SK-N-SH treated with all-trans-retinoic acid at 6 μM for 48 hours (cell line): ENCODE data around the gene IMMP2L.

ENCODE experiments used
- ATAC-seq: fragments of 200-7000 bp; cut with Tn5 transposase; 3 replicates; pipeline ENCODE4 v1.9.1; 2020; ENCODE audit warnings: mild to moderate bottlenecking, moderate library complexity
- ARNTL ChIP-seq: fragments of 450-650 bp; formaldehyde crosslinking; IDR thresholded peaks from 2 replicates; pipeline ENCODE4 v1.5.0; 2020; ENCODE audit warnings: low read depth, mild to moderate bottlenecking, moderate library complexity, borderline replicate concordance
- BACH2 ChIP-seq: fragments of 250-450 bp; sonication (Bioruptor Pico); IDR thresholded peaks from 2 replicates; pipeline ENCODE4 v1.9.0; 2021; ENCODE audit warnings: mild to moderate bottlenecking, borderline replicate concordance
- CSDC2 ChIP-seq: fragments of 250-450 bp; sonication (Bioruptor Pico); IDR thresholded peaks from 2 replicates; pipeline ENCODE4 v1.5.0; 2020; ENCODE audit warnings: mild to moderate bottlenecking, moderate library complexity
- ESRRG ChIP-seq: fragments of 250-450 bp; sonication (Bioruptor Pico); IDR thresholded peaks from 2 replicates; pipeline ENCODE4 v1.6.1; 2021; ENCODE audit warnings: mild to moderate bottlenecking
- GLIS3 ChIP-seq: fragments of 250-450 bp; sonication (Bioruptor Pico); IDR thresholded peaks from 2 replicates; pipeline ENCODE4 v1.5.0; 2020; ENCODE audit warnings: mild to moderate bottlenecking, moderate library complexity
- ISL1 ChIP-seq: fragments of 250-450 bp; sonication (Bioruptor Pico); IDR thresholded peaks from 2 replicates; pipeline ENCODE4 v2.1.2; 2022; ENCODE audit warnings: mild to moderate bottlenecking, moderate library complexity
- OSR1 ChIP-seq: fragments of 250-450 bp; sonication (Bioruptor Pico); IDR thresholded peaks from 2 replicates; pipeline ENCODE4 v1.8.0; 2022; ENCODE audit warnings: moderate library complexity, mild to moderate bottlenecking, inconsistent platforms
- PPARA ChIP-seq: fragments of 250-450 bp; sonication (Bioruptor Pico); IDR thresholded peaks from 2 replicates; pipeline ENCODE4 v1.5.0; 2020; ENCODE audit warnings: mild to moderate bottlenecking, borderline replicate concordance
- RARB ChIP-seq: fragments of 250-450 bp; sonication (Bioruptor Pico); IDR thresholded peaks from 2 replicates; pipeline ENCODE4 v1.8.0; 2021; ENCODE audit warnings: mild to moderate bottlenecking, moderate library complexity
- SNAI2 ChIP-seq: fragments of 250-450 bp; sonication (Bioruptor Pico); IDR thresholded peaks from 2 replicates; pipeline ENCODE4 v1.5.0; 2020; ENCODE audit warnings: mild to moderate bottlenecking, moderate library complexity
- TOX ChIP-seq: fragments of 250-450 bp; sonication (Bioruptor Pico); IDR thresholded peaks from 2 replicates; pipeline ENCODE4 v1.8.0; 2021; ENCODE audit warnings: mild to moderate bottlenecking, moderate library complexity, borderline replicate concordance
- ZC3H10 ChIP-seq: fragments of 250-450 bp; sonication (Bioruptor Pico); IDR thresholded peaks from 2 replicates; pipeline ENCODE4 v1.5.1; 2021; ENCODE audit warnings: mild to moderate bottlenecking, moderate library complexity
- ZFP30 ChIP-seq: fragments of 450-650 bp; formaldehyde crosslinking; IDR thresholded peaks from 2 replicates; pipeline ENCODE4 v1.5.0; 2022; ENCODE audit warnings: mild to moderate bottlenecking, moderate library complexity
- ZNF565 ChIP-seq: fragments of 450-650 bp; formaldehyde crosslinking; conservative IDR thresholded peaks from 2 replicates; pipeline ENCODE4 v1.5.0; 2020; ENCODE audit warnings: low read depth, mild to moderate bottlenecking, moderate library complexity
- ZNF70 ChIP-seq: fragments of 450-650 bp; formaldehyde crosslinking; IDR thresholded peaks from 2 replicates; pipeline ENCODE4 v1.5.0; 2020; ENCODE audit warnings: mild to moderate bottlenecking, moderate library complexity
- ZNF8 ChIP-seq: fragments of 450-650 bp; formaldehyde crosslinking; IDR thresholded peaks from 2 replicates; pipeline ENCODE4 v1.5.0; 2020; ENCODE audit warnings: mild to moderate bottlenecking, moderate library complexity
- TF ChIP-seq, protein P1 (sequence below): fragments of 250-450 bp; sonication (Bioruptor Pico); IDR thresholded peaks from 2 replicates; pipeline ENCODE4 v1.5.1; 2020; ENCODE audit warnings: low read depth, mild to moderate bottlenecking, moderate library complexity
- TF ChIP-seq, protein P2 (sequence below): fragments of 250-450 bp; sonication (Bioruptor Pico); IDR thresholded peaks from 2 replicates; pipeline ENCODE4 v1.5.1; 2021; ENCODE audit warnings: mild to moderate bottlenecking, moderate library complexity
- TF ChIP-seq, protein P3 (sequence below): fragments of 250-450 bp; sonication (Bioruptor Pico); IDR thresholded peaks from 2 replicates; pipeline ENCODE4 v1.8.0; 2021; ENCODE audit warnings: low read depth, mild to moderate bottlenecking, moderate library complexity, borderline replicate concordance
- TF ChIP-seq, protein P4 (sequence below): fragments of 250-450 bp; sonication (Bioruptor Pico); IDR thresholded peaks from 2 replicates; pipeline ENCODE4 v1.8.0; 2020; ENCODE audit warnings: mild to moderate bottlenecking, moderate library complexity, borderline replicate concordance
- TF ChIP-seq, protein P5 (sequence below): fragments of 250-450 bp; sonication (Bioruptor Pico); IDR thresholded peaks from 2 replicates; pipeline ENCODE4 v1.5.0; 2020; ENCODE audit warnings: mild to moderate bottlenecking, moderate library complexity

Gene IMMP2L

DNA sequence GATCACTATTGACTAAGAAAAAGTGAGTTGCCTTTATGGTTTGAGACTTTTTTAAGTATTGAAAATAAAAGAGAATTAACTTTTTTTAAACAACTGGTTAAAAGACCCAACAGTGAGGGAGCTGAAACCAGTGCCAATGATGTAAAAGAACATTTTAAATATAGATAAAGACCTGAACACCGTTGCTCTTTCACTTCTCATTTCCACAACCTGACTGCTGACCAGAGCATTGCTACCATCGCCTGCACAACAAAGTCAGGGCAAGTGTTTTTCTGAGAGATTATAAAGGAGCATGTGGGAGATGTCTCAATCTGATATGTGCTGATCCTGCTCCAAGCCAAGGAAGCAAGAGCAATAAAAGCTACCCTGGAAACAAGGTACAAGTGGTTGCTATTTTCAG lies 34.7 kb downstream of the IMMP2L start:
- ATAC-seq = no peak
- TF ChIP-seq ARNTL (CRISPR knock-in tag) (no peak), GLIS3 (CRISPR knock-in tag) (no peak), ZNF565 (no peak)
- TF ChIP-seq, protein P1, sequence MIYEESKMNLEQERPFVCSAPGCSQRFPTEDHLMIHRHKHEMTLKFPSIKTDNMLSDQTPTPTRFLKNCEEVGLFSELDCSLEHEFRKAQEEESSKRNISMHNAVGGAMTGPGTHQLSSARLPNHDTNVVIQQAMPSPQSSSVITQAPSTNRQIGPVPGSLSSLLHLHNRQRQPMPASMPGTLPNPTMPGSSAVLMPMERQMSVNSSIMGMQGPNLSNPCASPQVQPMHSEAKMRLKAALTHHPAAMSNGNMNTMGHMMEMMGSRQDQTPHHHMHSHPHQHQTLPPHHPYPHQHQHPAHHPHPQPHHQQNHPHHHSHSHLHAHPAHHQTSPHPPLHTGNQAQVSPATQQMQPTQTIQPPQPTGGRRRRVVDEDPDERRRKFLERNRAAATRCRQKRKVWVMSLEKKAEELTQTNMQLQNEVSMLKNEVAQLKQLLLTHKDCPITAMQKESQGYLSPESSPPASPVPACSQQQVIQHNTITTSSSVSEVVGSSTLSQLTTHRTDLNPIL (CRISPR knock-in tag) = no peak

DNA sequence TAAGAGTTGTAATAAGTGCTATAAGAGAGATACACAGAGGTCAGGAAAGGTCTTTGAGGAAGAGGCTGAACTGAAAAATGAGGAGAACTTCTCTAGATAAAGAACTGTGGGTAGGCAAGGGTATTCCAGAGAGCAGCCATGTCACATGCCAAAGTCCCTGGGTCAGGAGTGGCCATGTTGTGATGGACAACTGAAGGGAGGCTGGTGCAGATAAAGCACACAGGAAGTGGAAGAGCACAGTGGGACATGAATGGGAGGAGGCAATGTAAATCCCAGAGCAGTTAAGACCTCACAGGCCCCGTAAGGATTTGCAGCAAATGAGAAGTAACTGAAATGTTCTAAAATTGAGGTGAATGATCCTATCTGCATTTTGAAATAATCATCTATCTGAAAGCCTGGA lies 37.2 kb downstream of the IMMP2L start:
- ATAC-seq = no peak
- no peak for TF ChIP-seq ZNF70 (CRISPR knock-in tag)
- no peak for TF ChIP-seq ZFP30
- TF ChIP-seq, protein P2, sequence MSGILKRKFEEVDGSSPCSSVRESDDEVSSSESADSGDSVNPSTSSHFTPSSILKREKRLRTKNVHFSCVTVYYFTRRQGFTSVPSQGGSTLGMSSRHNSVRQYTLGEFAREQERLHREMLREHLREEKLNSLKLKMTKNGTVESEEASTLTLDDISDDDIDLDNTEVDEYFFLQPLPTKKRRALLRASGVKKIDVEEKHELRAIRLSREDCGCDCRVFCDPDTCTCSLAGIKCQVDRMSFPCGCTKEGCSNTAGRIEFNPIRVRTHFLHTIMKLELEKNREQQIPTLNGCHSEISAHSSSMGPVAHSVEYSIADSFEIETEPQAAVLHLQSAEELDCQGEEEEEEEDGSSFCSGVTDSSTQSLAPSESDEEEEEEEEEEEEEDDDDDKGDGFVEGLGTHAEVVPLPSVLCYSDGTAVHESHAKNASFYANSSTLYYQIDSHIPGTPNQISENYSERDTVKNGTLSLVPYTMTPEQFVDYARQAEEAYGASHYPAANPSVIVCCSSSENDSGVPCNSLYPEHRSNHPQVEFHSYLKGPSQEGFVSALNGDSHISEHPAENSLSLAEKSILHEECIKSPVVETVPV (CRISPR knock-in tag) = no peak
- TF ChIP-seq, protein P3, sequence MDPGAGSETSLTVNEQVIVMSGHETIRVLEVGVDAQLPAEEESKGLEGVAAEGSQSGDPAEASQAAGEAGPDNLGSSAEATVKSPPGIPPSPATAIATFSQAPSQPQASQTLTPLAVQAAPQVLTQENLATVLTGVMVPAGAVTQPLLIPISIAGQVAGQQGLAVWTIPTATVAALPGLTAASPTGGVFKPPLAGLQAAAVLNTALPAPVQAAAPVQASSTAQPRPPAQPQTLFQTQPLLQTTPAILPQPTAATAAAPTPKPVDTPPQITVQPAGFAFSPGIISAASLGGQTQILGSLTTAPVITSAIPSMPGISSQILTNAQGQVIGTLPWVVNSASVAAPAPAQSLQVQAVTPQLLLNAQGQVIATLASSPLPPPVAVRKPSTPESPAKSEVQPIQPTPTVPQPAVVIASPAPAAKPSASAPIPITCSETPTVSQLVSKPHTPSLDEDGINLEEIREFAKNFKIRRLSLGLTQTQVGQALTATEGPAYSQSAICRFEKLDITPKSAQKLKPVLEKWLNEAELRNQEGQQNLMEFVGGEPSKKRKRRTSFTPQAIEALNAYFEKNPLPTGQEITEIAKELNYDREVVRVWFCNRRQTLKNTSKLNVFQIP (CRISPR knock-in tag) = no peak
- TF ChIP-seq ESRRG (CRISPR knock-in tag) = no peak
- TF ChIP-seq ISL1 (CRISPR knock-in tag) = no peak
- TF ChIP-seq PPARA (CRISPR knock-in tag) = no peak
- TF ChIP-seq, protein P4, sequence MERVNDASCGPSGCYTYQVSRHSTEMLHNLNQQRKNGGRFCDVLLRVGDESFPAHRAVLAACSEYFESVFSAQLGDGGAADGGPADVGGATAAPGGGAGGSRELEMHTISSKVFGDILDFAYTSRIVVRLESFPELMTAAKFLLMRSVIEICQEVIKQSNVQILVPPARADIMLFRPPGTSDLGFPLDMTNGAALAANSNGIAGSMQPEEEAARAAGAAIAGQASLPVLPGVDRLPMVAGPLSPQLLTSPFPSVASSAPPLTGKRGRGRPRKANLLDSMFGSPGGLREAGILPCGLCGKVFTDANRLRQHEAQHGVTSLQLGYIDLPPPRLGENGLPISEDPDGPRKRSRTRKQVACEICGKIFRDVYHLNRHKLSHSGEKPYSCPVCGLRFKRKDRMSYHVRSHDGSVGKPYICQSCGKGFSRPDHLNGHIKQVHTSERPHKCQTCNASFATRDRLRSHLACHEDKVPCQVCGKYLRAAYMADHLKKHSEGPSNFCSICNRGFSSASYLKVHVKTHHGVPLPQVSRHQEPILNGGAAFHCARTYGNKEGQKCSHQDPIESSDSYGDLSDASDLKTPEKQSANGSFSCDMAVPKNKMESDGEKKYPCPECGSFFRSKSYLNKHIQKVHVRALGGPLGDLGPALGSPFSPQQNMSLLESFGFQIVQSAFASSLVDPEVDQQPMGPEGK (CRISPR knock-in tag) = no peak
- TF ChIP-seq ZC3H10 = no peak
- no peak for TF ChIP-seq RARB (CRISPR knock-in tag)
- TF ChIP-seq CSDC2 (CRISPR knock-in tag) = no peak
- no peak for TF ChIP-seq OSR1
- TF ChIP-seq, protein P5, sequence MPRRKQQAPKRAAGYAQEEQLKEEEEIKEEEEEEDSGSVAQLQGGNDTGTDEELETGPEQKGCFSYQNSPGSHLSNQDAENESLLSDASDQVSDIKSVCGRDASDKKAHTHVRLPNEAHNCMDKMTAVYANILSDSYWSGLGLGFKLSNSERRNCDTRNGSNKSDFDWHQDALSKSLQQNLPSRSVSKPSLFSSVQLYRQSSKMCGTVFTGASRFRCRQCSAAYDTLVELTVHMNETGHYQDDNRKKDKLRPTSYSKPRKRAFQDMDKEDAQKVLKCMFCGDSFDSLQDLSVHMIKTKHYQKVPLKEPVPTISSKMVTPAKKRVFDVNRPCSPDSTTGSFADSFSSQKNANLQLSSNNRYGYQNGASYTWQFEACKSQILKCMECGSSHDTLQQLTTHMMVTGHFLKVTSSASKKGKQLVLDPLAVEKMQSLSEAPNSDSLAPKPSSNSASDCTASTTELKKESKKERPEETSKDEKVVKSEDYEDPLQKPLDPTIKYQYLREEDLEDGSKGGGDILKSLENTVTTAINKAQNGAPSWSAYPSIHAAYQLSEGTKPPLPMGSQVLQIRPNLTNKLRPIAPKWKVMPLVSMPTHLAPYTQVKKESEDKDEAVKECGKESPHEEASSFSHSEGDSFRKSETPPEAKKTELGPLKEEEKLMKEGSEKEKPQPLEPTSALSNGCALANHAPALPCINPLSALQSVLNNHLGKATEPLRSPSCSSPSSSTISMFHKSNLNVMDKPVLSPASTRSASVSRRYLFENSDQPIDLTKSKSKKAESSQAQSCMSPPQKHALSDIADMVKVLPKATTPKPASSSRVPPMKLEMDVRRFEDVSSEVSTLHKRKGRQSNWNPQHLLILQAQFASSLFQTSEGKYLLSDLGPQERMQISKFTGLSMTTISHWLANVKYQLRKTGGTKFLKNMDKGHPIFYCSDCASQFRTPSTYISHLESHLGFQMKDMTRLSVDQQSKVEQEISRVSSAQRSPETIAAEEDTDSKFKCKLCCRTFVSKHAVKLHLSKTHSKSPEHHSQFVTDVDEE (CRISPR knock-in tag) = no peak
- no peak for TF ChIP-seq GLIS3 (CRISPR knock-in tag)
- no peak for TF ChIP-seq ZNF8 (CRISPR knock-in tag)
- TF ChIP-seq BACH2 (CRISPR knock-in tag) = no peak
- TF ChIP-seq, all 23 proteins: peak for 0

DNA sequence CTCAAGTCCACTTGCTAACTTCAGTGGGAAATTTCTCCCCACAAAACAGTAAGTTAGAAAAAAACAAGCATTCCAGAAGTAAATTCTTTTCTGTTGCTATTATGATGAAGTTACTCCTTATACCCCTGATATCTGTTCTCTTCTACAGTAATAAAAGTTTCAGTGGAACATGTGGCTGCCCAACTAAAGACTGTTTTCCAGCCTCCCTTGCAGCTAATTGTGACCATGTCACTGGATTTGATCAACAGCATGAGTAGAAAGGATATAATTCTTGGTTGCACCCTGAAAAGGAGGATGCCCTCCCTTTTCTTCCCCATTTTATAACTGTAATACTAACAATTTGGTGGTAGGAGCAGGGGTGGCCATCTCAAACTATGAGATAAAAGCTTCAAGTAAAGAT lies 40.6 kb downstream of the IMMP2L start:
- TF ChIP-seq SNAI2 (CRISPR knock-in tag) = no peak
- no peak for TF ChIP-seq ISL1 (CRISPR knock-in tag)
- no peak for TF ChIP-seq TOX
- TF ChIP-seq, all 23 proteins: peak for 0
- ATAC-seq = no peak

DNA sequence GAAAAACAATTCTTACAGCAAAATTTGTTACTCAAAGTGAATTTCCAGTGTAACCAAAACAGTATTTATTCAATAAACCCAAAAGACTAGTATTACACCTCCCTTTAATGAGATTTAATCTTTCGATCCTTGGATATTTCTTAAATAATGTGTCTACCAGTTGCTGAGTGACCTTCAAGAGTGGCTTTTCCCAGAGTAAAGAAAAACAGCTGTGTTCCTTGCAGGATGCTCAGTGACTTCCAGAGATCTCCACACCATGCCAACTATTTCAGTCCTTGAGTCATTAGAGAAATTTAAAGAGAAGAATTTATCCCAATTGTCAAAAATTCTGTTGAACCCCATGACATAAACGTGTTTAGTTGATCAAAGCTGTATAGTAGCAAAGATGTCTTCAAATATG lies 44.0 kb downstream of the IMMP2L start:
- TF ChIP-seq ESRRG (CRISPR knock-in tag) (no peak), GLIS3 (CRISPR knock-in tag) (no peak), SNAI2 (CRISPR knock-in tag) (no peak), ZFP30 (no peak), BACH2 (CRISPR knock-in tag) (no peak)
- ATAC-seq = no peak
